Cerebellar cortex (tissue), 1 donor: ENCODE results near the gene DRC7.
A peak's percentile ranks its signal among the peaks of the same experiment; 100 is the strongest.
"Not testable (repeated sequence)": the region's sequence is repeated elsewhere in the genome, so short reads cannot be mapped to it uniquely, and the experiment has no call there.

ENCODE experiments used
- DNase-seq: peaks from one replicate; pipeline ENCODE4 v3.0.0-alpha.2; 2015; ENCODE audit warnings: low spot score

Gene DRC7

GRCh38 chr16:57762365-57763040 lies 67.9 kb downstream of the DRC7 start:
- DNase-seq = no peak

- no peak for DNase-seq
Observed at GRCh38 chr16:57763285-57764005, 68.8 kb downstream of the DRC7 start.

- DNase-seq = no peak
Observed at GRCh38 chr16:57764006-57764340, 69.4 kb downstream of the DRC7 start.

- peak; percentile 51 for DNase-seq
Observed at GRCh38 chr16:57764341-57765159, 69.9 kb downstream of the DRC7 start.

GRCh38 chr16:57765160-57765728 lies 70.6 kb downstream of the DRC7 start:
- DNase-seq = no peak

- no peak for DNase-seq
Observed at GRCh38 chr16:57766714-57767348, 72.2 kb downstream of the DRC7 start.

GRCh38 chr16:57769541-57770145 lies 75.0 kb downstream of the DRC7 start:
- DNase-seq = no peak

- DNase-seq = no peak
Observed at GRCh38 chr16:57770361-57770760, 75.8 kb downstream of the DRC7 start.

- DNase-seq = no peak
Observed at GRCh38 chr16:57771141-57771785, 76.7 kb downstream of the DRC7 start.

GRCh38 chr16:57773019-57773418 lies 78.4 kb downstream of the DRC7 start:
- DNase-seq = no peak

- no peak for DNase-seq
Observed at GRCh38 chr16:57773655-57774295, 79.2 kb downstream of the DRC7 start.

GRCh38 chr16:57774705-57775285 lies 80.2 kb downstream of the DRC7 start:
- DNase-seq = no peak

- peak; percentile 35 for DNase-seq
Observed at GRCh38 chr16:57775661-57776469, 81.3 kb downstream of the DRC7 start.

- no peak for DNase-seq
Observed at GRCh38 chr16:57778658-57779057, 84.1 kb downstream of the DRC7 start.

GRCh38 chr16:57779836-57780235 lies 85.2 kb downstream of the DRC7 start:
- not testable (repeated sequence) for DNase-seq

GRCh38 chr16:57781349-57781740 lies 86.7 kb downstream of the DRC7 start:
- DNase-seq = no peak
